ENCODE data around the gene HLA-G.
A peak's percentile ranks its signal among the peaks of the same experiment; 100 is the strongest.

HLA-G gene

DNA sequence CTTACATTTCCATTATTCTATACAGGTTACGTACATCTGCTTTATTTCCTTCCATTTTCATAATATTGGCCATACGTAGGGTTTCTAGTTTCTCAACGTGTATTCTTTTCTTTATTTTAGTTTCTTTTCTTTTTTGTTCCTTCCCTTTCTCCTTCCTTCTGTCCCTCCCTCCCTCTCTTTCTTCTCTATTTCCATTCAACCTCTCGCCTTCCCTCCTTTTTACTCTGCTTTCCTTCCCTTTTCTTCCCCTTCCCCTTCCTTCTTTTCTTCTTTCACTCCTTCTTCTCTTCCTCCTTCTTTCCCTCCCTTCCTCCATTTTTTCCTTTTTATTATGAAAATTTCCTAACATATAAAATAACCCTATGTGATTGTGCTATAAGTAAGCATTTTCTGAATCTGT is 8.7 kb upstream of the HLA-G start:
- no peak for DNase-seq

DNA sequence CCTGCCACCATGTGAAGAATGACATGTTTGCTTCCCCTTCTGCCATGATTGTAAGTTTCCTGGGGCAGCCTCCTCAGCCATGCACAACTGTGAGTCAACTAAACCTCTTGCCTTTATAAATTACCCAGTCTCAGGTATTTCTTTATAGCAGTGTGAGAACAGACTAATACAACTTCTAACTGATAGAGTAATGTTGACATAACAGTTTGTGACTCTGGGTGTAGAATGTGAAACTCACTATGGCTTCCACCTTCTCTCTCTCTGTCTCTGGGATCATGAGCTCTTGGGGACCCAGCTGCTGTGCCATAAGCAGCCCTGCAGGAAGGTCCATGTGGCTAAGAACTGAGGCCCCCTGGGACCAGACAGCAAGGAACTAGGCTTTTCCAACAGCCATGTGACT is 3.5 kb upstream of the HLA-G start:
- no peak for DNase-seq

DNA sequence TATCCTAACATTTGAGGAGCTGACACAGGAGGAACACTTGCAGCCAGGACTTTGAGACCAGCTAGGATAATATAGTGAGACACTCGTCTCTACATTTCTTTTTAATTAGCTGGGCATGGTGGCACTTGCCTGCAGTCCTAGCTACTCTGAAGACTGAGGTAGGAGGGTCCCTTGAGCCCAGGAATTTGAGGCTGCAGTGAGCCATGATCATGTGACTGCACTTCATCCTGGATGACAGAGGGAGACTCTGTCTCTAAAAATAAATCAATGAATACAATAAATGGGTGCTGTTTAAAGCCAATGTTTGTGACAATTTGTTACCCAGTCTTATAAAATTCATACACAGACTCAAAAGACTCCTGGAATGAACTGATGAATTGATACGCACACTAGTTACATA is 1.8 kb upstream of the HLA-G start:
- no peak for DNase-seq

DNA sequence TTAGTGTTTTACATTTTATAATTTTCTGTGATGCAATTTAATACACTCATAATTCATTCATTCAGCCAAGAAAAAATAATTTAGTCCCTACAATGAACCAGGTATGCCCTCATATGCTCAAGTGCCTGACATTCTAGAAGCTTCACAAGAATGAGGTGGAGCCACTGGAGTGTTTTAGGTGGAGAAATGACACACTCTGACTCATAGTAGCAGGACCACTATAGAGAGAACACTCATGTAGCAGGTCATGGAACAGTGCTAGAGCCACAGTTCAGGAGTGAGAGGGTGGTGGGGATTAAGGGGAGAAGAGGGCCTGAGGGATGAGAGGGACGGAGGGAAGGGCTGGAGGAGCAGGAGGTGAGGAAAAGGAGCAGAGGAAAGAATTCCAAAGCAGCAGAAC is 1.4 kb upstream of the HLA-G start:
- DNase-seq: no peak

DNA sequence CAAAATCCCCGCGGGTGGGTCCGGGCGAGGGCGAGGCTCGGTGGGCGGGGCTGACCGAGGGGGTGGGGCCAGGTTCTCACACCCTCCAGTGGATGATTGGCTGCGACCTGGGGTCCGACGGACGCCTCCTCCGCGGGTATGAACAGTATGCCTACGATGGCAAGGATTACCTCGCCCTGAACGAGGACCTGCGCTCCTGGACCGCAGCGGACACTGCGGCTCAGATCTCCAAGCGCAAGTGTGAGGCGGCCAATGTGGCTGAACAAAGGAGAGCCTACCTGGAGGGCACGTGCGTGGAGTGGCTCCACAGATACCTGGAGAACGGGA is 809 bp downstream of the HLA-G start:
- DNase-seq: peak in 2 of 5 donors; percentile 6 to 41

DNA sequence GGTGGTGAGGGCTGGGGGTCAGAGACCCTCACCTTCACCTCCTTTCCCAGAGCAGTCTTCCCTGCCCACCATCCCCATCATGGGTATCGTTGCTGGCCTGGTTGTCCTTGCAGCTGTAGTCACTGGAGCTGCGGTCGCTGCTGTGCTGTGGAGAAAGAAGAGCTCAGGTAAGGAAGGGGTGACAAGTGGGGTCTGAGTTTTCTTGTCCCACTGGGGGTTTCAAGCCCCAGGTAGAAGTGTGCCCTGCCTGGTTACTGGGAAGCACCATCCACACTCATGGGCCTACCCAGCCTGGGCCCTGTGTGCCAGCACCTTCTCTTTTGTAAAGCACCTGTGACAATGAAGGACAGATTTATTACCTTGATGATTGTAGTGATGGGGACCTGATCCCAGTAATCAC is 2.1 kb downstream of the HLA-G start:
- DNase-seq: no peak

DNA sequence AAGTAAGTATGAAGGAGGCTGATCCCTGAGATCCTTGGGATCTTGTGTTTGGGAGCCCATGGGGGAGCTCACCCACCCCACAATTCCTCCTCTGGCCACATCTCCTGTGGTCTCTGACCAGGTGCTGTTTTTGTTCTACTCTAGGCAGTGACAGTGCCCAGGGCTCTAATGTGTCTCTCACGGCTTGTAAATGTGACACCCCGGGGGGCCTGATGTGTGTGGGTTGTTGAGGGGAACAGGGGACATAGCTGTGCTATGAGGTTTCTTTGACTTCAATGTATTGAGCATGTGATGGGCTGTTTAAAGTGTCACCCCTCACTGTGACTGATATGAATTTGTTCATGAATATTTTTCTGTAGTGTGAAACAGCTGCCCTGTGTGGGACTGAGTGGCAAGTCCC is 2.8 kb downstream of the HLA-G start:
- DNase-seq: no peak

DNA sequence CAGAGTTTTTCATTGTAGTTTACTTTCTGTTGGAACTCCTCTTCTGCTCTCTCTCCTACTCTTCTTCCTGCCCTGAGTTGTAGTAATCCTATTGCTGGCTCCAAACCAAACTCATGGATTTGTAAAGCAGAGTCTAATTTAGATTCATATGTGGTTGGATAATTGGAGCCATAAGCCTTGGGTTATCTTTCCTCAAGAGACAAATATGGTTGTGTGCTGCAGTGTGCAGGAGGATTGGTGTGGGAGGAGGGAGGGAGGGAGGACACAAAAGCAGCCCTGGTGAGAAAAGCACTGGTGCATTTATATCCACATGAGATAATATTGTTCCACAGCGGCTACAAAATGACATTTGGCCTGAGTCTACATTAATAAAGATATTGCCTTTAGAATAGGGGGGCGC is 4.2 kb downstream of the HLA-G start:
- DNase-seq: no peak

DNA sequence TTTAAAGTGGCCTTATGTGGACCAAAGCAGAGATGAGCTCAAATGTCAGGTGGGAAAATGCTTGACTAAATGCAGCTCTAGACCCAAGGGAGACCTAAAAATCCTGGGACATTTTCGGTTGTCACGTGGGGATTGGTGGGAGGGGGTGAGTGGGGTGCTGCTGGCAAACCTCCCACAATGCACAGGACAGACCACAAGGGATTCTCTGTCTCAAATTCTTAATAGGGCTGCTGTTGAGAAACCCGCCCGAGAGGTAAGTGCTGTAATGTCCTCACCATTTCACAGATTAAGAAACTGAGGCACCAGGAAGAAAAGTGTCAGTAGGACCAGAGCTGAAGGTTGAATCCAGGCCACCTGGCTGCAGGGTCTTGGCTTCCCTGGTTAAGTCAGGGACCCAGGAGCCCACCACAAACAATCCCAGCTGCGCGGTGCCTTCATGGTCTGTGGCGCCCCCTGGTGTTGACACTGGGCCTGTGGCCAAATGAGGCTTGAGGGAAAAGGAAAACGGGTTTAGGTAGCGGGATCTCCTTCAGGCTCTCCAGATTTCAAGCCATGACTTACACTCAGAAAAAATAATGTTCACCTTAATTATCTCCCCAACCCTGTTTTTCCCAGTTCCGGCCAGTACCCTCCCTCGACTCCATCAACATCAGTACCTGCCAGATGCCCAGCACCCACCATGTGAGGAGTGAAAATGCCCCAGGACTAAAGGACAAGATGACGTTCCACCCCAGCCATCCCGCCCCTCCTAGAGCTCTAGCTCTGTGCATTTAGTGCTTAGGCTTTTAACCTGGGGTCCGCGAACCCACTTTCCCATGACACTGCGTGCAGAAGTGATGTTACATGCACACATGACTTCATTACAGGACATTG is 7.2 kb downstream of the HLA-G start:
- DNase-seq: peak in 4 of 5 donors; percentile 29 to 49 (median 38)

DNA sequence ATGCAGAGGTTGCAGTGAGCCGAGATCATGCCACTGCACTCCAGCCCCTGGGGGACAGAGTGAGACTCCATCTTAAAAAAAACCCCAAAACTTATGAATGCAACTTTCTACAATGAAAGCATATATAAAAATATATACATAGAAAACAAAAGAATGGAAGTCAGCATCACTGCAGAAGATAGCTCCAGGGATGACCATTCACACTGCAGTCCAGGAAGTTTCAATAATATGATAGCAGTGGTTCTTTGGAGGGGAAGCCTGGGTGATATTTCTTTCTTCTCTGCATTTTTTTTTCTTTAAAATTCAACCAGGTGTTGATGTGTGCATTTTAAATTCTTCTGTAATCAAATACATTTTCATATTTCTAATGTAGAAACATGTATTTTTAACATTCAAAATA is 12.3 kb downstream of the HLA-G start:
- no peak for DNase-seq

DNA sequence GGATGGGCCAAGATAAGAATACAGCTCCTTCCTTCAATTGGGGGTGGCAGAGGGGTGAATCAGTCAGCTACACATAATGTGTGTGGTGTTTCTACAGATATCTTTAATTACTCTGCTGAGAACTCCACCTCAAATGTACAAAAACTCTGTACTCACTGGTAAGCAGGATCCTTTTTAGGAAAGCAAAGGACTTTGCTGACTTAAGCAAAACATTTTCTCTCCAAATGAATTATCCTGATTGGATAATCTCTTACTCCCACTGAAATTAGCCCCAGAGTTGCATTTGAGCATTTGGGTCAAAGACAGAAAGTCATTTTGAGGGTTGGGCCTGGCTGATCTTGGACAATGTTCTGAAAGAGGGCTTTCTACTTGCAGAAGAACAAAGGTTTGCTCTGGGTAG is 13.4 kb downstream of the HLA-G start:
- no peak for DNase-seq

DNA sequence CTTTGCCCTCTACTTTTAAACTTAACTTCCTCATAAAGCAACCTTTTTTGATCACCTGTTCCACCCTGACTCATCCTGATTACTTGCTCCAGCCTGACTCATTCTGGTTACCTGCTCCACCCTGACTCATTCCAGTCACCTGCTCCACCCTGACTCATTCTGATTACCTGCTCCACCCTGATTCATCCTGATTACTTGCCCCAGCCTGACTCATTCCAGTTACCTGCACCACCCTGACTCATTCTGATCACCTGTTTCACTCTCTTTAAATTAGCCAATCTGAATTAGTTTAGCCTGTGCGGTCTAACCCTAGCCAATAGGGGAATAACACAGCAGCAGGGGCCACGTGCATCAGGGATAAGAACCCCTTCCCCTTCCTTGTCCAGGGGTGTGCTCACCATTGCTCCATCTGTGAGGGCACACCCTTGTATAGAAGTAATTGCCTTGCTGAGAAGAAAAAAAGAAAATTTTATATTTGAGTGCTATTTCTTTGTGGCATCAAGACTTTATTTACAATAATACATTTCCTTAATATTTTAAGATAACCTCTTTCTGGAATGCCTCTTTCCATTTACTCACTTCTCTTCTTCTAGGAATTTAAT is 17.9 kb downstream of the HLA-G start:
- DNase-seq: peak in 1 of 5 donors; percentile 75

DNA sequence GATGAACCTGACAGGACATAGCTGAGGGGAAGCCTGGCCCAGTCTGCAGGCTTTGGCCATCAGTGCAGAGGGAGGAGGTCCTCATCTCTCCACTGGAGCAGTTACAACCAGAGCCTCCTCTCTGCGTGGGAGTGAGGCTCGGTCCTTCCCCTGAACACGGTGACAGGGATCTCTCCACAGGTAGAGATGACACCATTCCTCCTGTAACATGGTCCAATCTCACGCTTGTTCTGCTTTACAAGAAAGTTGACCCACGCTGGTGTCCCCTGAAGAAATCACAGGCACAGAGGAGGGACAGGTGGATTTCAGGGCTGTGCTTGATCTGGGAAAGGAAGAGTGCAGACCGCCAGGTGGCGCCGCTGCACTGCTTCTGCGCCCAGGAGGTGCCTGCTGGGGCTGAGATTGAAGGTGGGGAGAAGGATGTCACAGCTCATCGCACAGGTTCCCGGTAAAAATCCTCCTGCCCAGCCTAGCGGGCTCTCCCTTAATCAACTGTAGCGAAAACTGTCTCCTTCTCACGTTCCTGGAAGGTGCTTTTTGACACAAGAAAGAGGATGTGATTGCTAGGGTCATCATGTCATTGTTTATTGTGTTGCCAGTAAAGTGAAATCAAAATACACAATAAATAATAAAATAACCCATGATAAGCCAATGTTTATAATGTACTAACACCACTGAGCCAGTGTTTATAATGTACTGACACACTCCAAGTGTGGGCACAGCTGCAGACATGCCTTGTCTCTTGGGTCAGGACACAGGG is 20.4 kb downstream of the HLA-G start:
- peak; percentile 63 to 80 (median 77) for DNase-seq

DNA sequence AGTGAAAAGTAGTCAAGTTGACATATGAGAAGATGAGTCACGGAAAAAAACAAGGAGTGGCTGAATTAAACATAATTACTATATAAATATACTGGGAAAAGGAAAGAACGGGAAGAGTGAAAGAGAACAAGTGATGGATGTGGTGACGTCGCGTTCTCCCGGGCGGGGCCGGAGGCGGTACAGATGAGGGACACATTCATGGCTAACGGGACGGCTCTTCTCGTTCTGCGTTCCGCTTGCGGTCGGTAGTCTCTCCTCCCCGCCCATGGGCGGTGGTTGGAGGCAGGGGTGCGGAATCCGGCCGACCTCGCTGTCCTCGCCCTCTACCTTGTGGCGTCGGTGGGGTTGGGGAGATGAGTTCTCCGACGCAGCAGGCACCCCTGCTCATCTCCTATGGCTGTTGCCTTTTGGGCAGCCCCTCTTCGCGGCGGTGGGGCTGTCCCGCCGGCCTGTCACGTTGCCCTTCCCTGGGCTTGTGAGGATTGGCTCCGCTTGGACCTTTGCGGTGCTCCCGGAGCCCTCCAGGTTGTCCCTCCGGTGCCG is 22.5 kb downstream of the HLA-G start:
- peak in 2 of 5 donors; percentile 14 to 53 for DNase-seq

DNA sequence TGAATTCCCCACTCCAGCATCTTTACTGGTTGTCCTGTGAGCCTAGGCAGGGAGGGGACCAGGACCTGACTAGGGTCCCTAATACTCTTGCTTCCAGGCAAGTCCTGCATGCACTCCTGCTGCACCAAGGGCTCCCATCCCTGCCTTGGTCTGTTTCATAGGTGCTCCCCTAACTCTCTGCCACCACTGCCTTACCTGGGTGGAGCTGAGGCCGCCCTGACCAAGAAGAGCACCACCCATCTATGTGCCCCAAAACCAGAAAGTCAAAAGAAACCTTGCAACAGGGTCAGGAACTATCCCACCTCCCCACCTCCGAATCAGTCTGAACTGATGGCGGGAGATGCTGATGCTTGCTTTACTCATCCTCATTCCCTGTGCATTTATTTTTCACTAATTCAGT is 23.6 kb downstream of the HLA-G start:
- no peak for DNase-seq

DNA sequence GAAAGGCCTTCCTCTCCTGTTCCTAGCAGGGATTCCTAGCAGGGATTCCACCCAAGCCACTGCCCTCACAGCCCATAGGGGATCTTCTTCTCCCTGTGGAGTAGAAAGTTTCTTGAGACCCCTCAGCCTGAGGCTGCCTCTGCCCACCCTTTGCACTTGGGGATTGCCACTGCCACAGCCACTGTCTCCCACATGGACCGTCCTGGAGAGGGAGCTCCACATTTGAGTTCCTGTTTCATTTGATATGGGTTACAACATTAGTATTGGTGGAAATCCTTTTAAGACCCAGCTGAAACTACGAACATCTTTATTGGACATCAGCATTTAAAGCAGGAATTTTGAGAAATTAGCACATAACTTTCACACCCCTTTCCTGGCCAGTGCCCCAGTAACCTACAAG is 25.6 kb downstream of the HLA-G start:
- no peak for DNase-seq

DNA sequence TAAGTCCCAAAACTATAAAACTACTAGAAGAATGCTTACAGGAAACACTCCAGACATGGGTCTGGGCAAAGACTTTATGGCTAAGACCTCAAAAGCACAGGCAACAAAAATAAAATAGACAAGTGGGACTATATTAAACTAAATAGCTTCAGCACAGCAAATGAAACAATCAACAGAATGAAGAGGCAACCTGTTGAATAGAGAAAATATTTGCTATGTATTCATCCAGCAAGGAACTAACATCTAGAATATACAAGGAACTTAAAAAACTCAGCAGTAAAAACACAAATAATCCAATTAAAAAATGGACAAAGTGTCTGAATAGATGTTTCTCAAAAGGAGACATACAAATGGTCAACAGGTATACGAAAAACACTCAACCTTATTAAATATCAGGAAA is 30.4 kb downstream of the HLA-G start:
- no peak for DNase-seq

DNA sequence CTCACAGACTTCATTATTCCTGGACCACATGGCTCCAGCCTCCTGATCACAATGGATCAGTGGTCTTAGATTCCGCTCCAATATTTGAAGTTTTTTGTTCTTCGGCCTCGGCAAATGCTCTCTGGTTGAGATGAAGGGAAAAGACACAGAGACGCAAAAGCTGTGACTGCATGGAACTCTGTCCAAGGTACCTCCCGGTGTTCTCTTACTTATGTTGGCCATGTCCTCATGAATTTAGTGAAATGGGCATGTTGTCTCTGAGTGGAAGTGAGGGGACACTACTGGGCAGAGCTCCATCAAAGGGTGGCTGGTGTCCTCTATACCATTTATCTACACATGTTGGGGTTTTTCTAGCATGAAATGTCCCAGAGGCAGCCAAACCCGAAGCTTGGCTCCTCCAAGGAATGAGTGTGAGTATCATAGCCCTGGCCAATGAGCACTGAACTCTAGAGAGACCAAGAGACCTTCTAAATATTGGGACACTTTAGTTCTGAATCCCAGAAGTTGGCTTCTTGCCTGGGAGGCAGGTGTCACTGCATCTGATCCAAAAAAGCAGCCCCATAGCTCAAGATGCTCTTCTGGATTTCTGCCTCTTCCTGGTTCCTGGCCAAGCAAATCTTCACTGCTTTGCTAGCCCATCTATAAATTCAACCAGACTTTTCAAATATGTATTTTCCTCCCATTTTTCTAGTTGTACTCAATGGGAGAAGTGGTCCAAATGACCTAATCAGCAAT is 34.1 kb downstream of the HLA-G start:
- no peak for DNase-seq

DNA sequence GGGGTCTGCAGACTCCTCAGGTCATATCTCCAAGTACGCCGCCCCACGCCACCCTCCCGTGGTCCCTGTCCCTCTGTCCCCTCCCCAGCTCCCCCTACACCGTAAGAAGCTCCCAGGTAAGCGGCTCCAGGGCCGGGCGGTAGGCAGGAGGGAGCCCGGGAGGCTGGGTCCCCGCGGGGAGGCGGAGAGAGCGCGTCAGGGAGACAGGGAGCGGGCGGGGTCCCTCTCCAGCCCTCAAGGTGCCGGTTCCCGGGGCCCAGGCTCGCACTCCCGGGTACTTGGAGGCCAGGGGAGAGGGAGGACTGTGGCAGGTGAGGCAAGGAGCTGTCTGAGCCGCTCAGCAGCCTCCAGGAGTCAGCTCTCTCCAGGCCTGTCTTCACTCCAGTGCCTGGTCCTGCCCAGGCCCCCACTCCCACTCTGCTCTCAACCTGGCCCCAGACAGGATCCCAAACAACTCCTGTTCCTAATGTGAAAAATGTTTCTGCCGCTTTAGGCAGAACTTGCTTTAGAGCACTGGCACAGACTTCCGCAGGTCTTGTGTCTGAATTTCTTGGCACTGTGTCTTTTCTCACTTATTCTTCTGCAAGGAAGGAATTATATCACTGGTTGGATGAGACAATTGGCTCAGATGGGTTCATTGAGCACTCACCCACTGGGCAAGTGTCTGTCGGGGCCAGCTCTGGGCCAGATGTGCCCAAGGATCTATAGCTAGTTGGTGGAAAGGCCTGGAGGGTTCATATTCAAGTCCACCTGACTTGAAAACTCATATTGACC is 36.6 kb downstream of the HLA-G start:
- DNase-seq: no peak

DNA sequence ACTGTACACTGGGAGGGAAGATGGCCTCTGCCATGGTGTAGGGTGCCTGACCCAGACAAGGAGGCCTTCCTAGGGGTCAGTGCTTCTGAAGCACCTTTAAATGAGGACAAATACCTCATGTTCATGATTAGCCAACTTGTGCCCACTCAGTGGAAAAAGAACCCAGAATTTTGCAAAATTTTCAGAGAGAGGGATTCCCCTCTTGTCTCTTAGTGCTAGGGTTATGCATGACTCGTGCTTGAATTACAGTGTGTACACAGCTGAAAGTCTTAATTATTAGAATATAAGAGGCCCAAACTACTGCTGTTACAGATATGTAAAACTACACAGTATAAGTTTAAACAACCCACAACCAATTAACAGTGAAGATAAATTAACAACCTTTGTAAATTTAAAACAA is 38.0 kb downstream of the HLA-G start:
- DNase-seq: no peak

DNA sequence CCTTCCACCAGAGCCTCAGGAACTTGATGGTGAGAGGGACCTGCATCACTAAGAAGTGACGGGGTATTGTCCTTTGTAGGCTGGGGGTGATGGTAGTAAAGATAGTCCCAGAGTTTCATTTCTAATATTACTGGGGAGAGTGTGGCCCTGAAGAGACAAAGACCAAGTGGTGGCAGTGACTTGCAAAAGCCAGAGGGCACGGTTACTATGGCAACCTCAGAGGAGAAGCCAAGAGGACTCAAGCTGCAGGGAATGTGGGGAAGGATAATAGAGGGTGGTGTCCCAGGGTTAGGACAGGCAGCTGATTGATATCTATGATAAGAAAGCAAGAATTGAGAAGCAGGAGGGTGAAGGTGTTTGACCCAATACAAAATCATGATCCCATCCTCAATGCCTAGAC is 42.5 kb downstream of the HLA-G start:
- DNase-seq: no peak

DNA sequence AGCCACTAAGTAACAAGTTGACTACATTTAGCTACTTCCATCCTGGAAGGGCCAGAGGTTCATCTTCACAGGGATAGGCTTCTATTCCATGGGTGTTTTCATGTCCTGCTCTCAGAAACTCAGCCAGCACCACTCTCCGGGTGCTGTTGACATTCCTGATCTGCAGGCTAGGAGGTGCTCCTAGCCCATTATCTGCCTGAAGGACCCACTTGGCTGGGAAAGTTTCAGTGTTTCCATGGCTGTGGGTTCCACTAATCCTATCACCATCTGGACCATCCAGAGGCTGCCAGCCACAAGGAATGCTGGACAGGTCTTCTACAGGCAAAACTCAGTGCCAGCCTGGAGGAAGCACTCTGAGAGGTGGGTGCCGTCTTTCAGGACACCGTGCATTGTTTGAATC is 45.2 kb downstream of the HLA-G start:
- no peak for DNase-seq

Data from T-helper 1 cell (primary cell).